HCT116 (cell line): ENCODE data around the gene SEMA3B. TPM values are rescaled to one million over a fixed set of nuclear protein-coding genes. Genes with fewer than 3 reads are reported as not detected.

Experiments
- ATAC-seq: fragments of 200-7000 bp; cut with Tn5 transposase; 2 replicates; pipeline ENCODE4 v1.9.1; 2020; ENCODE audit warnings: mild to moderate bottlenecking, moderate library complexity
- BruUV-seq: library from RNA; stranded (reverse); fragments of 400-500 nt; replicated peaks from 2 replicates; lab custom pipeline; 2021; lab: Mats Ljungman, UMichigan
- CTCF ChIA-PET: fragments of 300-600 bp; sonication (Branson Sonifier 250); formaldehyde crosslinking; loops from one replicate; lab custom pipeline; 2021; ENCODE audit warnings: antibody characterized with exemption; lab: Charles Lee
- POLR2A ChIA-PET: fragments of 300-600, 350-600 bp; sonication (Branson Sonifier 250); formaldehyde crosslinking; loops from one replicate; lab custom pipeline; 2021; ENCODE audit warnings: antibody characterized with exemption; lab: Charles Lee
- RAD21 ChIA-PET, 2 experiments: fragments of 300-600 bp; sonication (Branson Sonifier 250); formaldehyde crosslinking; loops; one replicate each; lab custom pipeline; 2023; ENCODE audit warnings: low total read pairs in 2 of 2; ENCODE audit not compliant: uncharacterized antibody in 2 of 2, unreplicated experiment in 2 of 2, low non-redundant PET in 1 of 2; lab: Charles Lee
- DNase-seq: peaks from one replicate; pipeline ENCODE4 v3.0.0-alpha.2; 2010; ENCODE audit warnings: low read depth, low spot score
- H2AFZ ChIP-seq: fragments of 200-600 bp; shearing (Covaris generic), sonication (generic); 2 replicates; pipeline ENCODE4 v1.6.1; 2017; ENCODE audit warnings: low read depth, mixed run types, mixed read lengths, antibody characterized with exemption, low read length; ENCODE audit not compliant: poor library complexity, severe bottlenecking
- H3K27ac ChIP-seq: 2 replicates; pipeline ENCODE4 v1.5.1; 2012; ENCODE audit warnings: low read depth, low read length
- H3K27me3 ChIP-seq: fragments of 200-600 bp; sonication (generic); 2 replicates; pipeline ENCODE4 v1.6.1; 2016; ENCODE audit warnings: mixed run types, low read length, mixed read lengths; ENCODE audit not compliant: insufficient read depth
- H3K36me3 ChIP-seq, 2 experiments: fragments of 200-500 bp in 1 of 2; fragments of 200-600 bp in 1 of 2; sonication (Bioruptor generic) in 1 of 2; sonication (generic) in 1 of 2; 2 replicates each; pipeline versions ENCODE4 v1.5.1 to v1.6.1; 2014 to 2016; ENCODE audit warnings: low read length in 2 of 2, inconsistent platforms in 1 of 2, mixed read lengths in 1 of 2, mixed run types in 1 of 2; ENCODE audit not compliant: insufficient read depth in 2 of 2, control insufficient read depth in 1 of 2
- H3K4me1 ChIP-seq, 2 experiments: fragments of 200-600 bp in 1 of 2; sonication (generic) in 1 of 2; 2 replicates each; pipeline versions ENCODE4 v1.5.1 to v1.6.1; 2012 to 2017; ENCODE audit warnings: low read length in 2 of 2, inconsistent platforms in 1 of 2, mild to moderate bottlenecking in 1 of 2, mixed read lengths in 1 of 2, mixed run types in 1 of 2, moderate library complexity in 1 of 2; ENCODE audit not compliant: insufficient read depth in 2 of 2, control insufficient read depth in 1 of 2
- H3K4me2 ChIP-seq: fragments of 200-600 bp; sonication (generic); 2 replicates; pipeline ENCODE4 v1.6.1; 2017; ENCODE audit warnings: mixed run types, low read length, mixed read lengths
- H3K4me3 ChIP-seq, 2 experiments: fragments of 200-600 bp in 1 of 2; sonication (generic) in 1 of 2; replicated peaks in 1 of 2; 2 replicates each; pipeline ENCODE4 v1.5.1; 2011 to 2016; ENCODE audit warnings: low read length in 2 of 2, control low read depth in 1 of 2, low read depth in 1 of 2, mild to moderate bottlenecking in 1 of 2, mixed read lengths in 1 of 2, mixed run types in 1 of 2
- H3K79me2 ChIP-seq: fragments of 200-600 bp; sonication (generic); 2 replicates; pipeline ENCODE4 v1.6.1; 2017; ENCODE audit warnings: mild to moderate bottlenecking, mixed run types, low read length, moderate library complexity, mixed read lengths; ENCODE audit not compliant: insufficient read depth
- H3K9ac ChIP-seq: fragments of 200-600 bp; sonication (generic); 2 replicates; pipeline ENCODE4 v1.6.1; 2016; ENCODE audit warnings: low read length, mixed read lengths
- H3K9me2 ChIP-seq: fragments of 200-600 bp; sonication (generic), shearing (Covaris generic); 2 replicates; pipeline ENCODE4 v1.6.1; 2017; ENCODE audit warnings: mixed run types, mild to moderate bottlenecking, moderate library complexity; ENCODE audit not compliant: insufficient read depth
- H3K9me3 ChIP-seq, 2 experiments: fragments of 200-500 bp in 1 of 2; fragments of 200-600 bp in 1 of 2; sonication (Bioruptor generic) in 1 of 2; sonication (generic) in 1 of 2; 2 replicates each; pipeline ENCODE4 v1.6.1; 2014 to 2017; ENCODE audit warnings: low read length in 2 of 2, mixed read lengths in 2 of 2, inconsistent platforms in 1 of 2, low read depth in 1 of 2, mild to moderate bottlenecking in 1 of 2, mixed run types in 1 of 2, moderate library complexity in 1 of 2; ENCODE audit not compliant: control insufficient read depth in 1 of 2, insufficient read depth in 1 of 2
- H4K20me1 ChIP-seq: fragments of 200-600 bp; sonication (generic), shearing (Covaris generic); 2 replicates; pipeline ENCODE4 v1.6.1; 2017; ENCODE audit warnings: mixed run types, mild to moderate bottlenecking, moderate library complexity; ENCODE audit not compliant: insufficient read depth
- CBX3 ChIP-seq: IDR thresholded peaks from 2 replicates; pipeline ENCODE4 v1.6.1; 2012; ENCODE audit warnings: low read depth
- CEBPB ChIP-seq: IDR thresholded peaks from 2 replicates; pipeline ENCODE4 v1.6.1; 2012; ENCODE audit warnings: low read depth
- EGR1 ChIP-seq: IDR thresholded peaks from 2 replicates; pipeline ENCODE4 v1.6.1; 2012; ENCODE audit warnings: low read depth
- ELF1 ChIP-seq: IDR thresholded peaks from 2 replicates; pipeline ENCODE4 v1.6.1; 2012; ENCODE audit warnings: low read depth, borderline replicate concordance
- EZH2 ChIP-seq: fragments of 200-600 bp; sonication (generic); IDR thresholded peaks from 2 replicates; pipeline ENCODE4 v1.6.1; 2017; ENCODE audit warnings: antibody characterized with exemption, mixed run types
- EZH2phosphoT487 ChIP-seq: fragments of 200-600 bp; IDR thresholded peaks from 2 replicates; pipeline ENCODE4 v1.6.1; 2018; ENCODE audit warnings: antibody characterized with exemption, borderline replicate concordance
- FOSL1 ChIP-seq: IDR thresholded peaks from 2 replicates; pipeline ENCODE4 v1.6.1; 2012; ENCODE audit warnings: low read depth
- JUND ChIP-seq: IDR thresholded peaks from 2 replicates; pipeline ENCODE4 v1.6.1; 2012
- MAX ChIP-seq: IDR thresholded peaks from 2 replicates; pipeline ENCODE4 v1.6.1; 2012
- POLR2A ChIP-seq: IDR thresholded peaks from 2 replicates; pipeline ENCODE4 v1.7.0; 2011; ENCODE audit warnings: borderline replicate concordance; ENCODE audit not compliant: insufficient read depth, insufficient read length; ENCODE audit errors: extremely low read depth
- POLR2AphosphoS5 ChIP-seq: IDR thresholded peaks from 2 replicates; pipeline ENCODE4 v1.6.1; 2011; ENCODE audit warnings: mild to moderate bottlenecking, low read depth, low read length, moderate library complexity
- RAD21 ChIP-seq: IDR thresholded peaks from 2 replicates; pipeline ENCODE4 v1.6.1; 2012; ENCODE audit warnings: low read depth, mild to moderate bottlenecking
- REST ChIP-seq: IDR thresholded peaks from 2 replicates; pipeline ENCODE4 v1.6.1; 2012; ENCODE audit warnings: low read depth
- SP1 ChIP-seq: IDR thresholded peaks from 2 replicates; pipeline ENCODE4 v1.6.1; 2012; ENCODE audit warnings: low read depth
- TCF7L2 ChIP-seq: IDR thresholded peaks from 2 replicates; pipeline ENCODE4 v1.7.0; 2011; ENCODE audit warnings: borderline replicate concordance, inconsistent platforms; ENCODE audit not compliant: insufficient read depth, insufficient read length; ENCODE audit errors: extremely low read depth
- YY1 ChIP-seq: IDR thresholded peaks from 2 replicates; pipeline ENCODE4 v1.6.1; 2011; ENCODE audit warnings: low read length, low read depth, moderate library complexity, mild to moderate bottlenecking; ENCODE audit not compliant: insufficient replicate concordance; ENCODE audit errors: extremely low read depth
- ZBTB33 ChIP-seq: IDR thresholded peaks from 2 replicates; pipeline ENCODE4 v1.6.1; 2011; ENCODE audit warnings: mild to moderate bottlenecking, low read length, moderate library complexity; ENCODE audit not compliant: insufficient replicate concordance; ENCODE audit errors: extremely low read depth
- ZFX ChIP-seq: fragments of 450-650 bp; IDR thresholded peaks from 2 replicates; pipeline ENCODE4 v1.6.1; 2017
- ZNF274 ChIP-seq: fragments of 200-500 bp; sonication (Bioruptor generic); IDR thresholded peaks from 2 replicates; pipeline ENCODE4 v1.6.1; 2014; ENCODE audit warnings: mild to moderate bottlenecking, low read depth, low read length, inconsistent platforms
- intact Hi-C: fragments of 100-400 bp; cut with micrococcal nuclease; formaldehyde crosslinking; loops from 2 replicates; pipeline ENCODE4 v1.10.0; 2022
- total RNA-seq: library from RNA; stranded (reverse); gene quantifications from one replicate; pipeline ENCODE4 v1.2.1, GENCODE V29; 2021; ENCODE audit not compliant: unreplicated experiment
- TF ChIP-seq, protein P1 (sequence below): IDR thresholded peaks from 2 replicates; pipeline ENCODE4 v1.6.1; 2012

The SEMA3B gene
- total RNA-seq, 1 experiment from 2014 or later: 46.2 TPM

- CTCF ChIA-PET: interaction anchor here (1.3 to 1.8 kb wide), 5 partner anchors 12 to 56 kb away, joined by 4 to 14 read pairs (median 8); partner anchors contain the start of genes HYAL1, IFRD2, RASSF1 and SEMA3B
- H3K27me3 ChIP-seq: no peaks in the 10 kb centered on the region
- peaks cover 25 to 53% of the 10 kb centered on the region in 2 experiments for H3K4me1 ChIP-seq
- peaks cover 15% of the 10 kb centered on the region in 2 experiments; a peak in 3 of 4 replicates for H3K36me3 ChIP-seq
- RAD21 ChIA-PET: no interaction called here
- no peak overlapping the region for H3K9ac ChIP-seq
- no peaks in the 10 kb centered on the region for H3K9me2 ChIP-seq
- H3K4me2 ChIP-seq: no peak overlapping the region
- ATAC-seq (no peak), DNase-seq (no peak)
- POLR2A ChIA-PET: interaction anchor here (0.6 kb wide), 1 partner anchor 12 kb away, joined by 3 read pairs; no protein-coding TSS in a partner anchor
- TF ChIP-seq MAX (no peak), ZBTB33 (no peak), EZH2 (no peak), ZFX (no peak), EZH2phosphoT487 (no peak), ZNF274 (no peak), ELF1 (no peak), FOSL1 (no peak), CBX3 (no peak), YY1 (no peak), POLR2AphosphoS5 (no peak), RAD21 (no peak), POLR2A (no peak), SP1 (no peak), REST (no peak), TCF7L2 (no peak), EGR1 (no peak), CEBPB (no peak), JUND (no peak)
- TF ChIP-seq, protein P1, sequence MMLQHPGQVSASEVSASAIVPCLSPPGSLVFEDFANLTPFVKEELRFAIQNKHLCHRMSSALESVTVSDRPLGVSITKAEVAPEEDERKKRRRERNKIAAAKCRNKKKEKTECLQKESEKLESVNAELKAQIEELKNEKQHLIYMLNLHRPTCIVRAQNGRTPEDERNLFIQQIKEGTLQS: no peak
- TF ChIP-seq, all 23 proteins: peak for 0
- H3K4me3 ChIP-seq: no peak overlapping the region
- no TSS peak for BruUV-seq
- H4K20me1 ChIP-seq: no peaks in the 10 kb centered on the region
- H2AFZ ChIP-seq: no peak overlapping the region
- H3K9me3 ChIP-seq: no peaks in the 10 kb centered on the region
- no peak overlapping the region for H3K27ac ChIP-seq
- H3K79me2 ChIP-seq: peaks cover 37% of the 10 kb centered on the region
- intact Hi-C loops: loop anchor here (2.0 kb wide), 1 partner anchor 64 kb away; no protein-coding TSS in a partner anchor
Measured at GRCh38 chr3:50325113-50325480, 56.1 kb downstream of the SEMA3B start.
